DMS53 treated with DMSO at 0.1 percent for 48 hours (cell line): Measurements from ENCODE around the gene LEP.

ENCODE experiments used
- DNase-seq: peaks from one replicate; lab custom pipeline; 2025; ENCODE audit not compliant: unreplicated experiment; lab: John Stamatoyannopoulos, UW

The LEP gene

DNA sequence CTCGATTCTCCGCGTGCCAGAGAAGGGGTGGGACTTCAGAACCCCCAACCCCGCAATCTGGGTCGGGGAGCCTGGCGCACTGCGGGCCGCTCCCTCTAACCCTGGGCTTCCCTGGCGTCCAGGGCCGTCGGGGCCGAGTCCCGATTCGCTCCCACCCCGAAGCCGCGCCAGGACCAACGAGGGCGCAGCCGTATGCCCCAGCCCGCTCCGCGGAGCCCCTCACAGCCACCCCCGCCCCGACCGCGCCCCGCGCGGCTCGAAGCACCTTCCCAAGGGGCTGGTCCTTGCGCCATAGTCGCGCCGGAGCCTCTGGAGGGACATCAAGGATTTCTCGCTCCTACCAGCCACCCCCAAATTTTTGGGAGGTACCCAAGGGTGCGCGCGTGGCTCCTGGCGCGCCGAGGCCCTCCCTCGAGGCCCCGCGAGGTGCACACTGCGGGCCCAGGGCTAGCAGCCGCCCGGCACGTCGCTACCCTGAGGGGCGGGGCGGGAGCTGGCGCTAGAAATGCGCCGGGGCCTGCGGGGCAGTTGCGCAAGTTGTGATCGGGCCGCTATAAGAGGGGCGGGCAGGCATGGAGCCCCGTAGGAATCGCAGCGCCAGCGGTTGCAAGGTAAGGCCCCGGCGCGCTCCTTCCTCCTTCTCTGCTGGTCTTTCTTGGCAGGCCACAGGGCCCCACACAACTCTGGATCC, at the start of gene LEP:
Gene LEP (plus strand): TSS at position 583 of the 691 bp plus-strand sequence. CDS start 10,741 bp downstream, outside the sequence.
- no peak for DNase-seq

DNA sequence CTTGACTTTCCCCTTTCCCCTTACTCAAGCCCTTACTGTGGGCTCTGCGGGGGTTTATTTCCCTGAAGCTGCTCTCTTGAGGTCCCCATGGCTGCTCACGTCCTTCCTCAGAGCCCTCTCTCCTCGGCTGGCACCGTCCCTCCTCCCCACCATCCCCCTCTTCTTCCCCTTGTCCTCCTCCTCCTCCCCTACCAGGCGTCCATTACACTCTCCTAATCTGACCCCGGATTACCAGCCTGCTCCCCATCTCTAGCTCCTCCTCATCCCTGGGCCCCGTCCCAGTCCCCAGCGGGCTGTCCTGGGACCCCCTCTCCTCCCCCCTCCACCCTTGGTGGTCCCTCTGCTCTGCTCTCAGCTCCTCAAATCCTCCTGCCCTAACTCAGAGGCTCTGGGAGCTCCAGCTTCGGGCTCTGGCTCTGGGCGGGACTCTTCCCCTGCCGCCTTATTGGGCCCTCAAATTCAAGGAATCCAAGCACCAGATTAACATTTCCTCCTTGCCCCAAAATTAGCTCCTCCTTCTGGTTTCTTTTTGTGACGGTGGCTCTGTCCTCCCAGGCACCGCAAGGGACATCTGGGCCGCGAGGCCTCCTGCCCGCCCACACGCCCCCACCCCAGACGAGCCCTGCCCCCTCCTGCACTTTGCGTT, 48.5 kb upstream of the LEP start:
- DNase-seq: no peak

DNA sequence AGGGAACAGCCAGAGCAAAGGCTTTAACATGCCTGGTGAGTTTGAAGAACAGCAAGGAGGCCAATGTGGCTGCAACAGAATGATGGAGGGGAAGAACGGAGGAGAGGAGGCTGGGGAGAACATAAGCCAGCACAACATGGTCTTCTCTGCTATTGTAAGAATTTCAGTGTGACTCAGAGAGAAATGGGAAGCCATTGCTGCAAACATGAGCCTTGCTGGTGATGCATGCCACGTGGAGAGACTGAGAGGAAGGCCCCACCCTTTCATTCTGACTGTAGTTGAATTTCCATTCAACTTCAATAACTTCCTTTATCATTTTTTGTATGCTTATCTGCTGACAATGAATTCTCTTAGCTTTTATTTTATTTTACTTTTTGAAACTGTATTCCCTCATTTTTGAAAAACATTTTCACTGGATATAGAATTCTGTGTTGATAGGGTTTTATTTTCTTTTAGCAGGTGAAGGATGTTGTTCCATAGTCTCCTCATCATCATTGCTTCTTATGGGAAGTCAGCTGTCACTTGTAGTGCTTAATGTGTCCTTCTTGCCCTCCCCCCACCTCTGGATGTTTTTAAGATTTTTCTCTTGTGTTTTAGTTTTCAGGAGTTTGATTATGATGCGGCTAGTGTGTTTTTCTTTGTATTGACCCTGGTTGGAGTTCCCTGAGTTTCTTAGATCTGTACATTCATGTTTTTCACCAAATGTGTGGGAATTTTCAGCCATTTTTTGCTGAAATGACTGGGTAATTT, 46.4 kb upstream of the LEP start:
- DNase-seq: no peak

DNA sequence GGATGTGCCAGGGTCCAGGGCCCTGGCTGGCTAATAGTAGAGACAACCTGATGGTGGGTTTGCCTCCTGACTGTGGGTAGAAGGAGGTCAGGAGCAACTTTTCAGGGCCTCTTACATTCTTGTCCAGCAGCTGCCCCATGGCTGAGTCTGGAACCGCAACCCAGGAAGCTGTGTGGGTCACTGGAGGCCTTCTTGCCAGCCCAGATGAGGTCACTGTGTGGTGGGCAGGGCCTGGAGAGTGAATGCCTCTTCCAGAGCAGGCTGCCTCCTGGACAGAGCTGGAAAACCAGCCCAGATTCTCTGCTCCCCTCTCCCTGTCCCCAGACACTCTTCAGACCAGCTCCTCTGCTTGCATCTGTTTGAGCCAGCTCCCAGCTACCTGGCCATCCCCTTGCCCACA, 43.5 kb upstream of the LEP start:
- DNase-seq: no peak

DNA sequence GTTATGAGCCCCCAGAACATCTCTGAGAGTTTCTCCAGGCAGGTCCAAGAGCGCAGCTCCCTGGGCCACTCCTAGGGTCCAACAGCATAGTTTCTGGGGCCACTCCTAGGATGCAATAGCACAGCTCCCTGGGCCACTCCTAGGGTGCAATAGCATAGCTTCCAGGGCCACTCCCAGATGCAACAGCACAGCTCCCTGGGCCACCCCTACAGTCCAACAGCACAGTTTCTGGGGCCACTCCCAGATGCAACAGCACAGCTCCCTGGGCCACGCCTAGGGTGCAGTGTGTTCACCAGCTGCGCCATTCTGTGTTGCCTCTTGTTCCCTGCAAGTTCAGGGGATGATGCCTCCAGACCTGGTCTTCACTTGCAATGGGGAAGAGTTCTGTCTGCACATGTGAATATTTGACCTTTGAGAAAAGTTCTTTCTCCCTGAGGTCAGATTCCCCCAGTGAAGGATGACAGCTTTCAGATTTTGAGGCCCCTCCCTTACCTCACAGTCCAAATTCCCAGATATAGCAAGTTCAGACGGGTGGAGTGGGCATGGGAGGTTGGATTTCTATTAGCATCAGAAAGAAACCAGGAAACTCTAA, 43.0 kb upstream of the LEP start:
- DNase-seq: no peak

DNA sequence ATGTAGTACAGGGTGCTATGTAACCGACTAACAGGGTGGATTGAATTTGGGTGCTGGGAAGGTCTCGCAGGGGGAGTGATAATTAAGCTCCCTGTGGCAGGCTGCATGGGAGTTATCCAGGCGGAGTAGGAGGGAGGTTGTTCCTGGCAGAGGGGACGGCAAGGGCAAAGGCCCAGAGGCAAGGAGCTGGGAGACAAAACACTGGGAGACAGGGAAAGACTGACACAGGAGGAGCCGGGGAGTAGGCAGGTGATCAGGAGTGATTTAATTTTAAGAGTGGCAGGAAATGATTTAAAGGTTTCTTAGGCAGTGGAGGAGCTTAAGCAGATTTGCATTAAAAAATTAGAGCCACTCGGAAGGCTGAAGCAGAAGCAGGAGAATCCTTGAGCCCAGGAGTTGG, 40.7 kb upstream of the LEP start:
- no peak for DNase-seq

DNA sequence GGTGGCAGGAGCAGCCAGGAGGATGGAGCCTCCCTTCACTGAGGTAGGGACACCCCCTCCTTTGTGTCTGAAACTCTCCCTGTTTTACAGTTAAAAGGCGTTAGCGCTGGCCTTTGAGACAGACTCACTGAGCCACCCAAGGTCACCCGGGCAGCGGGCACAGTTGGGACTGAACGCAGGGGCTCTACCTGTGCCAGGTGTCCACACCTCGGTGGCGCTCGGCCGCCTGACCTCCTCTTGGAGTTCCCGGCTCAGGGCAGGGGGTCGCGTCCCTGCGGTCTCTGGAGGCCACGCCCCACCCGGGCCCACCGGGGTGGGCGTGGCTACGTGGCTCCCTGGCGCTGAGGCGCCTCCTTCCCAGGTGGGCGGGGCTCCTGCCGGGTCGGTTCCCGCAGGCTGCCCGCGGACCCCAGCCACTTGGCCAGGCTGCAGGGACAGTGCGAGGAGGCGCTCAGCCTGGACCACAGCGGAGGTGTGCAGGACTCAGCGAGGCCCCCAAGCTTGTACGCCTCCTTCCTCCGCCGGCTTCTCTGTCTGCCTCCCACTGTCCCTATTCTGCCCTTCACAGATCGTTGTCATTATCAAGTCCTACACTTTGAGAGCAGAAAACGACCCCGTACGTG, 39.9 kb upstream of the LEP start:
- no peak for DNase-seq

DNA sequence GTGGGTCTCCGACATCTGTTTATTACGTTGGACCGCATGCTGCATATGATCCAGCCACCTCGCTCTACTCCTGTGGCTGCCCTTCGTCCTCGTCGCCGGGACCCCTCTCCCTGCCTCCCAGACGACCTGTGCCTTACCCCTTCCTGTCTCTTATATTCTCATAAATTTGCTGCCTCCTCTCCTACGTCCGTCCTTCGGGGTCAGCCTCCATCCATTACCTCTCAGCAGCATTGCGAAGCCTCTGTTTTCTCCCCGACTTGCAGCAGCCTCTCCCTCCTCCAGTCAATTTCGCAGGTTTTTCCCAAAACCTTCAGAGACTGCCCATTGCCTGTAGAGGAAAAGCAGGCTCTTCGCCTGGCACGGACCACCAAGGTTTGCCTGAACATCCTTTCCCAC, 39.4 kb upstream of the LEP start:
- no peak for DNase-seq

DNA sequence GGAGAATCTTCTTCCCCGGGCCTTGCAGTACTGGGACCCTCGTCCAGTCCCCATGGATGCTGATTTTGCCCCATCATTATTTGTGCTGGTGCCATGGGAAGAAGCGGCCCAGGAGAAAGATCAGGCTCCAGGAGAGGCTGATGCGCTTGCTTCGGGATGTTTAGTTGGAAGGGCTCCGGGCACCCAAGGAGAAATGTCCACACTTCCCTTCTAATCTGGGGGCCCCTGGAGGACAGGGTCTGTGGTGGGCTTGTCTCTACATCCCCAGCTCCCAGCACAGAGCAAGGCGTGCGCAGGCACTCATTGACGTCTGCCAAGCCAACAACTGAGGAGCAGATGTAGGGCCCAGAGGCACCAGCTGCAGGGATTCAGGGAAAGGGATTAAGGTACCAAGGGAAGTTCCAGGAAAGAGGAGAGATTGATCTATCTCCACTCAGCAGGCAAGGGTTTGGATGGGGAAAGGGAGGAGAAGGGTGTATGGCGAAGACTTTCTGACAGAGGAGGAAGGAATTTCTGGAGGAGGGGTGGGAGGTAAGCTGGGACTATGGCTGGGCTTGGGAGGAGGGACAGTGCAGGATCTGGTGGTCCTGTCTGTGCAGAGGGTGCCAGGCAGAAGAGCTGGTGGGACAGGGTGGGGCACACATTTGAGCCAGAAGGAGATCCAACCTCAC, 38.7 kb upstream of the LEP start:
- DNase-seq: no peak

DNA sequence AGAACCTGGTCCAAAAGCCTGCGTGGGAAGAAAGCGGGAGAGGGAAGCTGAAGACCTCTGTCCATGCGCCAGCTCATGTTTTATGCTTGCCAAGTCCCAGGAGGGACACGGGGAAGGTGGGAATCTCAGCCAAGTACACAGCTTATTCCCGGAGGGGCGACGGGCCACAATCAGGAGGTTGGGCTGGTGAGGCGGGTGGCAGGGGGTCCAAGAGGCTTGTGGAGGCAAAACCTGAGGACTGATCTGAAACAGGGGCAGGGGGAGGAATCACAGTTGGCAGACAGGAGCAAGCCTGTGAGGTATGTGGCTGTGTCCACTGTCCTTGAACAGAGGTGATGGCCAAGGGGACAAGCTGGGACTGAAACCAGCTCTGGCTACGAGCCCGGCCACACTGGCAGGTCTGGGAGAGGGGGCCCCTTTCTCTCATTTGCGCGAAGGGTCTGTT, 38.0 kb upstream of the LEP start:
- DNase-seq: no peak

DNA sequence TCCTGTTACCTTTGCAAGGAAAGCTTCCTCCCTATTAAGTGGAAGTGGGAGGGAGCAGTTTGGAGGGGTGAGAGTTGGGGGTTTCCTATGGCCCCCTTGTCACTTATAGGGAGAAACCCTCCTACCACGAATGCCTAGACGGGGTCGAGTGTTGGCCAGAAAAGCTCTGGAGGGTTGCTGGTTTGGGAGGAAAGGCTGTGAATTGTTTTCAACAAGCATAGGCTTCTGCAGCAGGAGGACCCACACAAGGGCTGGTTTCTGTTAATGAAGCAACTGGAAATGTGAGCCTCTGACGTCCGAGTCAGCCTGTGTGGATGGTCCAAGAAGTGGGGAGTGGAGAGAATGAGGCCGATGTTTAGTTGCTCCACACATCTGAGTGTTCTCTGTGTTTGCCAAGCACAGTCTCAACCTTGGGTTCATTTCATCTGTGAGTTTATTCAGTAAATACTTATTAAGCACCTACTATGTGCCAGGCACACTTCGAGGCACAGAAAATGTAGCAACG, 37.3 kb upstream of the LEP start:
- DNase-seq: no peak

DNA sequence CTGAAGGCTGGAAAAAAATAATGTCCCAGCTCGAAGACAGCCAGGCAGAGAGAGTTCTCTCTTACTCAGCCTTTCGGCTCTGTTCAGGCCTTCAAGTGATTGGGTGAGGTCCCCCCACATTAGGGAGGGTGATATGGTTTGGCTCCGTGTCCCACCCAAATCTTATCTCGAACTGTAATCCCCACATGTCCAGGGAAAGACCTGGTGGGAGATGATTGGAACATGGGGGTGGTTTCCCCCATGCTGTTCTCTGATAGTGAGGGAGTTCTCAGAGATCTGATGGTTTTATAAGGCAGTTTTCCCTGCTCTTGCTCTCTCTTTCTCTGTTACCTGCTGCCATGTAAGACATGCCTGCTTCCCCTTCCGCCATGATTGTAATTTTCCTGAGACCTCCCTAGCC, 36.6 kb upstream of the LEP start:
- DNase-seq: no peak

DNA sequence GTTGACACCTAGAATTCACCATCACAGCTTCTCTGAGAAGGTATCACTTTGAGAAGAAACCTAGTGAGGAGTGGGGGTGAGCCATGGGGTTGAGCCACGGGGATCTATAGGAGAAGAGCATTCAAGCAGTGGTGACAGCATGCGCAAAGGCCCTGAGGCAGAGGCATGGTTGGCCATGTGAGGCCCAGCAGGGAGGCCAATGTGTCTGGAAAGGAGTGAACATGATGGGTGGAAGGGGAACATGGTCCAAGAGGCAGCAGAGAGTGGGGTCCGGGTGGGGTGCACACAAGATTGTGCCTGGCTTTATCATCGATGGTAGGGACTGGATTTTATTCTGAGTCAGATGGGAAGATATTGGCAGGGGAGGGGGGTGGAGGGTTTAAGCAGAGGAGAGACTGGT, 36.0 kb upstream of the LEP start:
- DNase-seq: no peak

DNA sequence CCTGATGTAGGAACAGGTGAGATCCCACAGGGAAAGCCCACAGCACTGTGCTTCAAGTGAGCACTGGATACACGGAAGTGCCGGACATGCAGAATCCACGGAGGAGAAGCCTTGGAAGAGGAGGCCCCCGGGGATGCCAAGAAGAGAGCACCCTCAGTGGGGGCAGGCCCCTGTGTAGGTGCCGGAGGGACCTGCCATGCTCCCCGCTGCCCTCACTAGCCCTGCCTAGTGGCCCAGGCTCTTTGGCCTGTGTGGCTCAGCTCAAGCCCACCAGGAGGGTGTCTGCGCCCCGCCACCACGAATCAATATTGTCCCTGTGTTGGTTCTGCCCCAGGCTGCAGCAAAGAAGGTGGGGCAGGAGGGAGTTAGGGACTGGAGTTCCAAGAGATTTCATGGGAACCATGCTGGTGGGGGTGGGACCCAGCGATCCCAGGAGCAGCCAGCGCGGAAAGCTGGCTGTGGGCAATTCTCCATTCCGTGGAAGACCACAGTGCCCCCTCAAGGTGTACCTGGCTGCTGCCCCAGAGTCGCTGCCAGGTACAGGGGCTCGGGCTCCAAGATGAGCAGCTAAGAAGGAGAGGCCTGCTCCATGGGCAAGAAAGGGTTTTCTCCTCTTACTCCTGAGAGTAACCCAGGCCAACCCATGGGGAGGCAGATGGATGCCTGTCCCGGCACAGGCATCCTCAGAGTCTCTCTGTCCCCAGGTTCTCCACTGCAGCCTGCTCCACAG, 34.9 kb upstream of the LEP start:
- DNase-seq: no peak

DNA sequence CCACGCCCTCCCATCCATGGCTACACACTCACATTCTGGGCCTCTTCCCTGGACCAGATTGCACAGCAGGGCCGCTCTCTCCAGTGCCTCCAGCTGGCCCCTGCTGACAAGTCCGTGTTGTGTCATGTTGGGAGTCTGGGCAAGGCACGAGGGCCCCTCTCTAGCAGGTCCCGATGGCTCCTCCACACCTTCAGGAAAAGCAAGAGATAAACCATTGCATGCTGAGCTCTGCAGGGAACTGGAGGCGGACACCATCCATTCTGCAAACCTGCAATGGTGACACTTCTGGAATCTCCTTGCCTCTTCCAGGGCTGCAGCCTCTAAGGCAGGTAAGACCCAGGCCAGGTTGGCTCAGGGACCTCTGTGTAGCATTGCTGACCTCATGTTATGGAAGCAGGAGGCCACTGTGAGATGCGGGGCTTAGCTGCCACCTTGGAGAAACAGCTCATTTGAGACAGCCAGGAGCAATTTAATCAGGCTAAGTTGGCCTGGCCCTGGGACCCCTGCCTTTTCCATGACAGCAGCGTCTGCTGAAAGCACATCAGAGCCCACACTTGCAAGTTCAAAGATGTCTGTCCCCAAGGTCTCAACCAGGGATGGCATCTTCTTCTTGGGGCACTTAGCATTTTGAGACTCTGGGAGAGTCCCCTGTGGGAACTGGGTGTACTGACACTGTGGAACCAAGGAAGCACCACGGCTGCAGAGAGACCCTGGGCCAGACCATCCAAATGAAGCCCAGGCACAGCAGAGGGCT, 34.2 kb upstream of the LEP start:
- no peak for DNase-seq

DNA sequence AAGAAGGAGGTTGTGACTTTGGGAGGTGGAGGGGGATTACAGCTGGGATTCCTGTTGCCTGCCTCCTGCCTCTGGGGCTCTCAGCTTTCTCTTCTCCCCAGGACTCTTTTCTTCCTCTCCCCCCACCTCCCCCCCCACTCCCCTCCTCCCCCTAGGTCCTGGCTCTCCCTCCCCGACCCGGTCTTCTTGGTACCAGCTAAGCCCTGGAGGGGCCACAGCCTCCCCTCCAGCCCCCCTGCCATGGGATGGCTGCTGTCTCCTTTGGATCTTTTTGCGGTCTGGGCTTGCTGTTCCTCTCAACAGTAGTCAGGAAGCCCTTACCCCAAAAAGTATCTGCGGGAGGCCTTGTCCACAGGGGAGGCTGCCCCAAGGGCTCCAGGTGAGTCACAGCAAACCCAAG, 33.5 kb upstream of the LEP start:
- no peak for DNase-seq

DNA sequence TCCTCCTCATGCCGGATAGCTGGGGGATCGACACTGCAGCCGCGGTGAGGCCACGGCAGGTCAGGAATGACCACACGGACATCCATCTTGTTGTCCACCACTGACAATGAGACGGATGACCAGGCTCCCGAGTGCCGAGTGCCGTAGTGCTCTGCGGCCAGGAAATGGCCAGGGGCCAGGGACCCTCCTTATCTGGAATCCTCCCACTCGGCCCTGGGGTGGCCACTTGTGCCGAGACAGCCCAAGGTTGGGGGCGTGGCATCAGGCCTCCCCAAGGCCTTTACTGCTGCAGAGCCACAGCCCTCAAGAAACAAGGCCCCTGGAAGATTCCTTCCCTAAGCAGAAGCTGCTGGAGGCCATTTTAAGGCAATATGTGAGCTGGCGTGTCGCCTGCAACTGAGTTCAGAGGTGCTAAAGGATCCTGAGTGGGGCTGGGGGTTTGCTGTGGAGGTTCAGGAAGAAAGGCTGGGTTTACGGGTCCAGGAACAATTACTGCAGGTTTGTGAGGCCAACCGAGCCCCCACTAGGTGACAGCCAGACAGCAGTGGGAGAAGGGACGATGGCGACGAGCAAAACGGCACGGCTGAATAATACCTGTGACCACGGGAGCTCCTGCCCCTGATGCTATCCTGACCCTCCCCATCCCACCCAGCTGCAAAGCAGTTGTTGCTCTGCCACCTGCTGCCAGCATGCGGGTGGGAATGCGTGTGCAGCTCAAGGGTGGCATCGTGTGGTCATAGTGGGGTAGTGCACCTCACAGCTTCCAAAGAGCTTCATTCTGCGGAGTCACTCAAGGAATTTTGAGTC, 31.6 kb upstream of the LEP start:
- peak; percentile 85 for DNase-seq

DNA sequence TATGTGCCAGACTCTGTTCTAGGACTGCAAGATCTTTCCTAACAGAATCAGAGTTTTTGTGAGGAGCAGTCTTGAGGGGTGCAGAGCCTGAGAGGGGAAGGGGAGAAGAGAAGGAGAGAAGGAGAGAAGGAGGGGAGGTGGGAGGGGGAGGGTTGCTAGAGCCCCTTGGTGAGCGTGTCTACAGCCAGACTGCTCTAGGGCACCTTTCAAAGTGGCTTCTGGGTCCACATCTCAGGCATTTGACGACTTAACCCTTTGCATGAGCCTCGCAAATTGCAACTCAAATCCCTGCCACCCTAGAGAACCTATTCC, 31.1 kb upstream of the LEP start:
- DNase-seq: no peak
